ENCODE measurements around the gene CD68. TPM values are rescaled to one million over a fixed set of nuclear protein-coding genes. Genes with fewer than 3 reads are reported as not detected.

The CD68 gene
- total RNA-seq, 1 experiment from 2014 or later = 51.6 TPM

DNA sequence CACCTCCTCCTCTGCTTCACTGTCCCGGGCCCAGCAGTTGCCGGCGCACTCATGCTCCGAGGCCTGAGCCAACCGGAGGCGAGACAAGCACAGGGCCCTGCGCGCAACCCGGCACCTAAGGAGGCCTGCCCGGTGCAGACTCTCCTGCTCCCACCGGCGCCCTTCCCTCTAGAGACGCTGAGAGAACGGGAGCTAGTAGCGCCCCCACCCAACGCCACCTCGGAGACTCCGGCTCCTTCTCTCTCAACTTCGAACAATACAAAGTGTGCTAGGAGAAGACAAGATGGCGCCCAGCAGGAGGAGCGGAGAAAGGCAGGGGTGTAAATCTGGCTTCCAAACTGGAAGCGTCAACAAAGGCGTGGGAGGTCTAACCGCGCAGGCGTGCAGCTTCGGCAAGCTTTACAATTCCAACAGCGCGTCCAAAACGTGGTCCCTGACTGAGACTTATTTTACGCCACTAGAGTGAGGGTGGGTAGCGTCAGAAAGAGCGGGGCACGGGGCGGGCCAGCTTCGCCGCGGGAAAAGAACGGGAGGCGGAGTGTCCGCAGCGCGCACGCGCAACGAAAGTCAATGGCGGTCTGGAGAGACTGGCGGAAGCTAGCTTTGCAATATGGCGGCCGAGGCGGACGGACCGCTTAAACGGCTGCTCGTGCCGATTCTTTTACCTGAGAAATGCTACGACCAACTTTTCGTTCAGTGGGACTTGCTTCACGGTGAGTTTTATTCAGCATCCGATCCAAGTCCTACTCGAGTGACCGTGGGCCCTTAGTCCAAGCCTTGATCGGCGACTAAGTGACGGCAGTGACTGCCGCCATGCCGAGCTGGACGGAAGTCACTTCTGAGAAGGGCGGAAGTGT, 4.0 kb downstream of the CD68 start, which contains the start of gene MPDU1:
Gene MPDU1, plus strand, starts transcription at position 600 of the 857 bp plus-strand sequence. Its CDS starts 11 bp downstream, at position 611.
- ATAC-seq (peak; percentile 72), DNase-seq (ENCODE audit: low read depth, low spot score) (peak; percentile 92)
- peak; percentile 40 for TF ChIP-seq TCF7L2 (IDR thresholded peaks at IDR 0.05; ENCODE audit: low read depth, low read length)
- no peak; a peak in 2 of 4 replicates for TF ChIP-seq REST (IDR thresholded peaks at IDR 0.05; ENCODE audit: insufficient read depth in 1 of 2, low read depth in 2 of 2, low read length in 1 of 2)
- no peak for TF ChIP-seq CTCF (IDR thresholded peaks at IDR 0.05)
- peak; percentile 79 for TF ChIP-seq POLR2AphosphoS5 (IDR thresholded peaks at IDR 0.05; ENCODE audit: low read depth, low read length)
- TF ChIP-seq SIN3A (IDR thresholded peaks at IDR 0.05; ENCODE audit: borderline replicate concordance, insufficient read depth, low read depth, low read length) = peak; percentile 81; the same call in 1 of the 2 replicates
- Histone ChIP-seq H3K36me3 (ENCODE audit: control insufficient read depth, insufficient read depth, low read length) (no peaks in the 10 kb centered on the region; the same call in 1 of the 2 replicates), H3K9me3 (ENCODE audit: control insufficient read depth, insufficient read depth, low read depth, low read length) (no peaks in the 10 kb centered on the region), H3K27me3 (ENCODE audit: control insufficient read depth, insufficient read depth, low read length) (no peaks in the 10 kb centered on the region), H3K4me1 (ENCODE audit: control insufficient read depth, insufficient read depth, low read length) (peaks cover 39% of the 10 kb centered on the region), H3K27ac (ENCODE audit: low read length) (peak within 1 kb of the TSS; percentile 100), H3K4me3 (ENCODE audit: low read depth in 2 of 2, low read length in 2 of 2) (peak within 1 kb of the TSS; percentile 65 to 66)
- ChIA-PET CTCF (no interaction called here), POLR2A (interaction anchor here (0.6 to 1.1 kb wide), 2 partner anchors 67 to 104 kb away, joined by 4 to 7 read pairs; partner anchors contain the start of gene TP53)
- TSS peak; percentile 88 for BruUV-seq (replicated peaks)
- in situ Hi-C loops (cut with HindIII; ENCODE audit: low pct_unique_long_range_greater_than_20kb, low sequenced_read_pairs) (no loop called here), intact Hi-C loops (cut with micrococcal nuclease; ENCODE audit: unreplicated experiment) (no loop called here)

DNA sequence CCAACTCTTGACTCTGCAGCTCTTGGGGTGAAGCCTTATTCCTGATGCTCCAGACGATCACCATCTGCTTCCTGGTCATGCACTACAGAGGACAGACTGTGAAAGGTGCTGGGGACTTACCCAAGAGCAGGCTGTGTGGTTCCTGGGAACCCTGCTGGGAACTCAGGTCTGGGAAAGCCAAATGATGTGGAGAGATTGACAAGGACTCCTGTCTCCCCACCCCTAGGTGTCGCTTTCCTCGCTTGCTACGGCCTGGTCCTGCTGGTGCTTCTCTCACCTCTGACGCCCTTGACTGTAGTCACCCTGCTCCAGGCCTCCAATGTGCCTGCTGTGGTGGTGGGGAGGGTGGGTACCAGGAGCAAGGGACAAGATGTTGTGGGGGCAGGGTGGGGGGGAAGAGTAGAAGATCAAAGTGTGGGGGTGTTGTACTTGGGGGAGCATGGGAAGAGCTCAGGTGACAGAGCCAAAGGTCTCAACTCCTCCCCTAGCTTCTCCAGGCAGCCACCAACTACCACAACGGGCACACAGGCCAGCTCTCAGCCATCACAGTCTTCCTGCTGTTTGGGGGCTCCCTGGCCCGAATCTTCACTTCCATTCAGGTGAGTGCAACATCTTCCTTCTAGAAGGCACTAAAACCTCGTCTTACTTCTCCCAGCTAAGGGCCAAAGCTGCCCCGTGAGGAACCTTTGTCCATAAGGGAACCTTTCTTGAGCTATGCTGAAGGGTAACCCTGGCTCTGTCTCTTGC, 7.4 kb downstream of the CD68 start:
- intact Hi-C loops (cut with micrococcal nuclease; ENCODE audit: unreplicated experiment) = loop anchor here (2.0 kb wide), 1 partner anchor 100 kb away; the partner anchor contains the start of gene TP53
- TF ChIP-seq CTCF (IDR thresholded peaks at IDR 0.05) = peak; percentile 85
- TF ChIP-seq TCF7L2 (IDR thresholded peaks at IDR 0.05; ENCODE audit: low read depth, low read length) = no peak
- in situ Hi-C loops (cut with HindIII; ENCODE audit: low pct_unique_long_range_greater_than_20kb, low sequenced_read_pairs) = no loop called here
- BruUV-seq (replicated peaks) = no TSS peak
- Histone ChIP-seq H3K27me3 (ENCODE audit: control insufficient read depth, insufficient read depth, low read length) (no peaks in the 10 kb centered on the region), H3K27ac (ENCODE audit: low read length) (0 out of 2 replicates have a peak overlapping the region, but pooled peaks have one; percentile 2), H3K36me3 (ENCODE audit: control insufficient read depth, insufficient read depth, low read length) (peaks cover 5% of the 10 kb centered on the region), H3K9me3 (ENCODE audit: control insufficient read depth, insufficient read depth, low read depth, low read length) (no peaks in the 10 kb centered on the region), H3K4me1 (ENCODE audit: control insufficient read depth, insufficient read depth, low read length) (peaks cover 28% of the 10 kb centered on the region), H3K4me3 (ENCODE audit: low read depth in 2 of 2, low read length in 2 of 2) (no peak overlapping the region)
- POLR2A ChIA-PET = no interaction called here
- CTCF ChIA-PET = interaction anchor here (1.2 kb wide), 1 partner anchor 101 kb away, joined by 7 read pairs; the partner anchor contains the start of genes TP53 and WRAP53
- ATAC-seq (peak; percentile 43), DNase-seq (ENCODE audit: low read depth, low spot score) (no peak)

All from Panc1 (cell line).